Upper lobe of left lung (tissue), 4 donors: ENCODE measurements around the gene ERFE.

Source experiments
- EP300 ChIP-seq, 4 donors: sonication (generic); formaldehyde crosslinking; IDR thresholded peaks; one replicate each; pipeline ENCODE4 v1.5.1; 2017; ENCODE audit warnings: antibody characterized with exemption in 4 of 4, control low read depth in 2 of 4
- POLR2A ChIP-seq, 4 donors: fragments of 450-650 bp; IDR thresholded peaks; one replicate each; pipeline ENCODE4 v1.5.1; 2016 to 2017; ENCODE audit warnings: antibody characterized with exemption in 4 of 4, mild to moderate bottlenecking in 2 of 4
- POLR2AphosphoS5 ChIP-seq, 2 donors: sonication (generic); formaldehyde crosslinking; IDR thresholded peaks; one replicate each; pipeline ENCODE4 v1.5.1; 2017; ENCODE audit warnings: antibody characterized with exemption in 2 of 2

GRCh38 chr2:238158018-238158508, 707 bp upstream of the ERFE start:
- TF ChIP-seq POLR2AphosphoS5 (IDR thresholded peaks at IDR 0.05) (no peak), POLR2A (IDR thresholded peaks at IDR 0.05) (no peak), EP300 (IDR thresholded peaks at IDR 0.05) (no peak)
